Measurements from ENCODE around the gene RHOBTB1. TPM values are rescaled to one million over a fixed set of nuclear protein-coding genes. Genes with fewer than 3 reads are reported as not detected.

Gene RHOBTB1, protein sequence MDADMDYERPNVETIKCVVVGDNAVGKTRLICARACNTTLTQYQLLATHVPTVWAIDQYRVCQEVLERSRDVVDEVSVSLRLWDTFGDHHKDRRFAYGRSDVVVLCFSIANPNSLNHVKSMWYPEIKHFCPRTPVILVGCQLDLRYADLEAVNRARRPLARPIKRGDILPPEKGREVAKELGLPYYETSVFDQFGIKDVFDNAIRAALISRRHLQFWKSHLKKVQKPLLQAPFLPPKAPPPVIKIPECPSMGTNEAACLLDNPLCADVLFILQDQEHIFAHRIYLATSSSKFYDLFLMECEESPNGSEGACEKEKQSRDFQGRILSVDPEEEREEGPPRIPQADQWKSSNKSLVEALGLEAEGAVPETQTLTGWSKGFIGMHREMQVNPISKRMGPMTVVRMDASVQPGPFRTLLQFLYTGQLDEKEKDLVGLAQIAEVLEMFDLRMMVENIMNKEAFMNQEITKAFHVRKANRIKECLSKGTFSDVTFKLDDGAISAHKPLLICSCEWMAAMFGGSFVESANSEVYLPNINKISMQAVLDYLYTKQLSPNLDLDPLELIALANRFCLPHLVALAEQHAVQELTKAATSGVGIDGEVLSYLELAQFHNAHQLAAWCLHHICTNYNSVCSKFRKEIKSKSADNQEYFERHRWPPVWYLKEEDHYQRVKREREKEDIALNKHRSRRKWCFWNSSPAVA
- 8.8 to 12.8 TPM (median 9.4 TPM) in 5 replicates for total RNA-seq (2022; extraction: Qiagen RNA extraction; ENCODE audit: low read depth)

DNA sequence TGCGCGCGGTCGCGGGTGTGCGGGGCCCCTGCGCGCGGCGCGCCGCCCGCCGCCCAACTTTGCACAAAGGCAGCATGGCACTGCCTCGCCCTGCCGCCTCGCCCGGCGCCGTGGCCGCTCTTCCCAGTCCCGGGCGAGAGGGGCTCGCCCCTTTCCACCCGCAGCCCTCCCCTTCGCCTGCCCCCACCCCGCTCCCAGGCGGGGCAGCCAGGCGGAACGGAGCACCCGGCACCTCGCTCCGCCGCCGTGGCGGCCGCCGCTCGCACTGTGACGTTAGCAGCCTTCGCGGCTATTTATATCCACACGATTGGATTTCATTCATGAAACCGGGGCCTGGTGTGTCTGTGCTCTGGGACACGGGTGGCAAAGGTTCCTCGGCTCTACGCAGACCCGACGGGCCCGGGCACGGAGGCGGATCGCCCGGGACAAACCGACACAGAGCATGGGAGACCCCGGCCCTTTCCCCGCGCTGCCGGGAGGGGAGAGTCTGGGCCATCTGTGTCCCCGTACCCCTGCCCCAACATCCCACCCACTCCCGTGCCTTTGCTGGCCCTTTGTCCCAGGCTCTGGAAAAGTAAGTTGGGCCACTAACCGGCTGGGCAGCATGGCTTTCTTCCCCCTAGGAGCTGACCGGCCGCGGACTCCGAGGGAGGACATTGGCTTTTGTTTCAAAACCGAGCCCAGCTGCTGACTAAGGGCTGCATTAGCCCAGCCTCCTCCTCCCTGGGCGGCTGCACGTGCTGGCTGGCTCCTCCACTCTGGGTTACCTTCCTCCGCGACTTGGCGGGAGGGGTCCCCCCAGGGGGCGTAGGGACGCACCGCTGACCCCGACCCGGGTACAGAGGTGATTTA, at the start of gene RHOBTB1:
RHOBTB1 (minus strand) TSS at position 128 of the 852 bp plus-strand sequence. CDS start 32,643 bp downstream, outside the sequence.

Other genes with a start within 250 kb of the RHOBTB1 start
- gene CDK1, start 165.7 kb downstream of the RHOBTB1 start, total RNA-seq (2022; extraction: Qiagen RNA extraction; ENCODE audit: low read depth), result 55.6 to 101 TPM (median 90.3 TPM) in 5 replicates

All from A549 treated with ZK216348 at 1 μM for 4 hours (cell line).